SK-MEL-5 (cell line): Measurements from ENCODE around the gene PGA5. TPM values are rescaled to one million over a fixed set of nuclear protein-coding genes. Genes with fewer than 3 reads are reported as not detected.
"Not testable (repeated sequence)": the region's sequence is repeated elsewhere in the genome, so short reads cannot be mapped to it uniquely, and the experiment has no call there.

ENCODE experiments used
- DNase-seq: peaks from one replicate; pipeline ENCODE4 v3.0.0-alpha.2; 2016; ENCODE audit warnings: low read depth, low spot score
- in situ Hi-C: cut with HindIII; loops from 2 replicates; pipeline ENCODE4 v1.10.0; 2016; ENCODE audit warnings: low sequenced_read_pairs, high pct_unique_total_duplicates, low pct_unique_long_range_greater_than_20kb
- polyA plus RNA-seq, 2 experiments: library from polyadenylated mRNA; depleted of rRNA; stranded (reverse); fragments of >200 nt; gene quantifications; 2 replicates each; pipeline ENCODE4 v1.2.3, GENCODE V29; 2015
- total RNA-seq: library from RNA; depleted of rRNA; stranded (reverse); fragments of >200 nt; shearing (Covaris generic); gene quantifications from 2 replicates; pipeline ENCODE4 v1.2.3, GENCODE V29; 2014; rRNA removed

Gene PGA5
- total RNA-seq, result not detected in 2 replicates
- 0.33 TPM in 1 of 2 replicates, not detected in the other for polyA plus RNA-seq (2015; cell fraction: cytosol; rRNA removed)
- polyA plus RNA-seq (2015; cell fraction: nucleus; rRNA removed), result not detected in 2 replicates

GRCh38 chr11:61240875-61241274, at the start of gene PGA5:
Gene PGA5 (plus strand): TSS chr11:61241175. CDS start chr11:61241227, 52 bp downstream.
- DNase-seq, in situ Hi-C loops: not testable (repeated sequence)

- in situ Hi-C loops, result no loop called here
- no peak for DNase-seq
These were observed 47.4 kb upstream of the PGA5 start for GRCh38 chr11:61193596-61193995.

GRCh38 chr11:61194169-61194671, 46.8 kb upstream of the PGA5 start:
- in situ Hi-C loops, result no loop called here

GRCh38 chr11:61194981-61195695, 45.8 kb upstream of the PGA5 start:
- no peak for DNase-seq
- in situ Hi-C loops, result no loop called here

More at GRCh38 chr11:61194169-61194671, 46.8 kb upstream of the PGA5 start:
- no peak for DNase-seq

GRCh38 chr11:61195719-61196118, 45.3 kb upstream of the PGA5 start:
- DNase-seq, result no peak
- in situ Hi-C loops, result no loop called here

GRCh38 chr11:61198361-61198760, 42.6 kb upstream of the PGA5 start:
- DNase-seq, result no peak
- in situ Hi-C loops, result no loop called here

GRCh38 chr11:61198948-61199523, 41.9 kb upstream of the PGA5 start:
- in situ Hi-C loops, result no loop called here
- no peak for DNase-seq

- no peak for DNase-seq
- in situ Hi-C loops, result no loop called here
These were observed 39.5 kb upstream of the PGA5 start for GRCh38 chr11:61201476-61201875.

- in situ Hi-C loops, DNase-seq: not testable (repeated sequence)
These were observed 37.8 kb upstream of the PGA5 start, which contains the start of gene PGA3 for GRCh38 chr11:61202950-61203746. Gene PGA3 (plus strand): TSS chr11:61203515. CDS start chr11:61203565, 50 bp downstream.

GRCh38 chr11:61203873-61204272, 37.1 kb upstream of the PGA5 start:
- DNase-seq, in situ Hi-C loops: not testable (repeated sequence)

GRCh38 chr11:61204502-61205059, 36.4 kb upstream of the PGA5 start:
- in situ Hi-C loops, DNase-seq: not testable (repeated sequence)

- DNase-seq, in situ Hi-C loops: not testable (repeated sequence)
These were observed 33.2 kb upstream of the PGA5 start for GRCh38 chr11:61207636-61208310.

- DNase-seq, in situ Hi-C loops: not testable (repeated sequence)
These were observed 30.3 kb upstream of the PGA5 start for GRCh38 chr11:61210629-61211028.

GRCh38 chr11:61211327-61211952, 29.5 kb upstream of the PGA5 start:
- DNase-seq, in situ Hi-C loops: not testable (repeated sequence)

- DNase-seq, in situ Hi-C loops: not testable (repeated sequence)
These were observed 28.8 kb upstream of the PGA5 start for GRCh38 chr11:61212202-61212601.

- DNase-seq, in situ Hi-C loops: not testable (repeated sequence)
These were observed 27.2 kb upstream of the PGA5 start for GRCh38 chr11:61213711-61214324.
